Thyroid gland (tissue), 4 donors: ENCODE measurements around the gene ATP6V0D1. TPM values are rescaled to one million over a fixed set of nuclear protein-coding genes. Genes with fewer than 3 reads are reported as not detected.

Experiments used
- DNase-seq, 2 donors: peaks; one replicate each; pipeline ENCODE4 v3.0.0-alpha.2; 2019
- H3K27ac ChIP-seq, 3 donors: fragments of 200-600 bp; sonication (generic); 1 replicate in 2 of 3; 2 replicates in 1 of 3; pipeline ENCODE4 v1.5.1; 2016 to 2019; ENCODE audit warnings: mild to moderate bottlenecking in 1 of 3, moderate library complexity in 1 of 3
- H3K27me3 ChIP-seq: fragments of 200-600 bp; sonication (generic); one replicate; pipeline ENCODE4 v1.5.1; 2019
- H3K36me3 ChIP-seq, 2 donors: fragments of 200-600 bp; sonication (generic); one replicate each; pipeline ENCODE4 v1.5.1; 2016 to 2019
- H3K4me1 ChIP-seq, 2 donors: fragments of 200-600 bp; sonication (generic); one replicate each; pipeline ENCODE4 v1.5.1; 2017 to 2019
- H3K4me3 ChIP-seq, 3 donors: fragments of 200-600 bp; sonication (generic); replicated peaks in 1 of 3; 1 replicate in 2 of 3; 2 replicates in 1 of 3; pipeline ENCODE4 v1.5.1; 2016; ENCODE audit warnings: mild to moderate bottlenecking in 1 of 3
- H3K9me3 ChIP-seq: fragments of 200-600 bp; sonication (generic); one replicate; pipeline ENCODE4 v1.5.1; 2017
- CTCF ChIP-seq, 6 experiments: fragments of 200-600 bp in 3 of 6; fragments of 450-650 bp in 3 of 6; sonication (generic) in 3 of 6; IDR thresholded peaks; one replicate each; pipeline ENCODE4 v1.5.1; 2016 to 2019; ENCODE audit warnings: antibody characterized with exemption in 6 of 6, mild to moderate bottlenecking in 2 of 6, inconsistent platforms in 1 of 6, moderate library complexity in 1 of 6
- POLR2A ChIP-seq, 2 donors: fragments of 450-650 bp; IDR thresholded peaks; one replicate each; pipeline ENCODE4 v1.6.1; 2017; ENCODE audit warnings: antibody characterized with exemption in 2 of 2, mild to moderate bottlenecking in 2 of 2, moderate library complexity in 1 of 2
- WGBS, 2 donors: methylation state at CpG; one replicate each; pipeline ENCODE4 v1.1.5; 2017; 5-methylcytosine and 5-hydroxymethylcytosine counted together
- intact Hi-C: fragments of 100-400 bp; cut with DNase I; formaldehyde crosslinking; loops from one replicate; pipeline ENCODE4 v1.15.1; 2023
- total RNA-seq, 4 donors: library from RNA; depleted of rRNA; stranded (reverse); fragments of >200 nt; gene quantifications; one replicate each; pipeline ENCODE4 v1.2.3, GENCODE V29; 2016

The ATP6V0D1 gene
- total RNA-seq, 4 donors from 2014 or later: 110 to 238 (median 142) TPM

- peak; percentile 57 to 62 for DNase-seq
- peaks cover 58 to 89% of the 10 kb centered on the region in 2 donors for H3K4me1 ChIP-seq
- H3K4me3 ChIP-seq: no peak overlapping the region
- H3K36me3 ChIP-seq: no peaks in the 10 kb centered on the region
- peak overlapping the region in 2 of 3 donors; percentile 21 to 63 for H3K27ac ChIP-seq
- WGBS, 2 donors: 33 to 75% methylated on average over 1 to 2 of the region's 2 CpGs
- no peaks in the 10 kb centered on the region for H3K27me3 ChIP-seq
- intact Hi-C loops: no loop called here
- no peak for TF ChIP-seq POLR2A (IDR thresholded peaks at IDR 0.05)
- TF ChIP-seq CTCF (IDR thresholded peaks at IDR 0.05): no peak
- no peaks in the 10 kb centered on the region for H3K9me3 ChIP-seq
Observed at GRCh38 chr16:67451704-67452435, 29.1 kb downstream of the ATP6V0D1 start.

GRCh38 chr16:67451061-67451703 is 29.8 kb downstream of the ATP6V0D1 start:
- H3K27me3 ChIP-seq: no peaks in the 10 kb centered on the region
- WGBS, 2 donors: 68 to 86% methylated on average over 9 to 12 of the region's 12 CpGs
- peaks cover 58 to 89% of the 10 kb centered on the region in 2 donors for H3K4me1 ChIP-seq
- no peaks in the 10 kb centered on the region for H3K9me3 ChIP-seq
- no peak for DNase-seq
- intact Hi-C loops: no loop called here
- no peak for TF ChIP-seq POLR2A (IDR thresholded peaks at IDR 0.05)
- no peak for TF ChIP-seq CTCF (IDR thresholded peaks at IDR 0.05)
- no peaks in the 10 kb centered on the region for H3K36me3 ChIP-seq
- peak overlapping the region; percentile 38 to 63 (median 53) for H3K27ac ChIP-seq
- H3K4me3 ChIP-seq: no peak overlapping the region

DNA sequence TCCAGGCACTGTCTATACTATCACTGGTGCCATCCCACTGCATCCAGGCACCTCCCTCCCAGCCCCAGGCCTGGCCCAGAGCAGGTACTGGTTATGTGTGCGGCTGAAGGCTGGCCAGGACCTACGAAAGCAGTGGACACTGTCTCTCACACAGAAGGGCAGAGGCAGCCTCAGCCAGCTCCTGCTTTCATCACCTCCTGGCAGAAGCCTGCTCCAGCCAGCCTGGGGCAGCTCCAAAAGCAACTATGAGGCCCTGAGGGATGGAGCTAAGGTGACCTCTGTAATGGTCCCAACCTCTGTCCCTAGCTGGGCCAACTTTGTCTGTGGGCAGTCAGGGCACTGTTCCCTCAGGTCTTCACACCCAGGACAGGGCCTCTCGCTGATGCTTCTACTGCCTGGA is 31.2 kb downstream of the ATP6V0D1 start:
- H3K27ac ChIP-seq: peak overlapping the region; percentile 53 to 63 (median 58)
- peaks cover 69 to 90% of the 10 kb centered on the region in 2 donors for H3K4me1 ChIP-seq
- no peak for TF ChIP-seq CTCF (IDR thresholded peaks at IDR 0.05)
- TF ChIP-seq POLR2A (IDR thresholded peaks at IDR 0.05): no peak
- intact Hi-C loops: no loop called here
- peak; percentile 63 to 78 for DNase-seq
- H3K9me3 ChIP-seq: no peaks in the 10 kb centered on the region
- WGBS, 2 donors: 69 to 71% methylated on average over 1 to 3 of the region's 3 CpGs
- no peaks in the 10 kb centered on the region for H3K36me3 ChIP-seq
- H3K27me3 ChIP-seq: no peaks in the 10 kb centered on the region
- H3K4me3 ChIP-seq: no peak overlapping the region

- peak; percentile 91 for DNase-seq
- no peak overlapping the region for H3K4me3 ChIP-seq
- peak overlapping the region; percentile 58 to 76 (median 63) for H3K27ac ChIP-seq
- intact Hi-C loops: no loop called here
- TF ChIP-seq CTCF (IDR thresholded peaks at IDR 0.05) (no peak), POLR2A (IDR thresholded peaks at IDR 0.05) (no peak)
- H3K27me3 ChIP-seq: no peaks in the 10 kb centered on the region
- 19 to 35% methylated on average over 2 of the region's 2 CpGs for WGBS, 2 donors
- H3K4me1 ChIP-seq: peaks cover 73 to 94% of the 10 kb centered on the region in 2 donors
- no peaks in the 10 kb centered on the region for H3K36me3 ChIP-seq
- no peaks in the 10 kb centered on the region for H3K9me3 ChIP-seq
Observed at GRCh38 chr16:67449336-67449735, 31.6 kb downstream of the ATP6V0D1 start.

DNA sequence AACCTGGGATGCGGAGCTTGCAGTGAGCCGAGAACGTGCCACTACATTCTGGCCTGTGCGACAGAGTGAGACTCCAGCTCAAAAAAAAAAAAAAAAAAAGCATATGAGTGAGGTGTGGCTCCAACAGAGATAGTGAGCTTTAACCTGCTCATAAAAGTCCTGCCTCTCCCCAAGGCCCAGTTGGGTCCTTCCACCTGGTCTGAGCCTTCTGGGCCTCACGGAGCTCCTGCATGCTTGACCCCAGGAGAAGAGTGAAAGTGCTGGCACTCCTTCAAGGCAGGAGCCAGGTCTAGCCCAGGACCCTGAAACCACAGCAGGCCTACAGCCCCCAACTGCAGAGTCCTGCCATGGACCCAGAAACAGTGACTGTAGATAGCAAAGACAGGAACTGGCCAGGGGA is 32.4 kb downstream of the ATP6V0D1 start:
- Histone ChIP-seq H3K27ac (peak overlapping the region; percentile 58 to 76 (median 63)), H3K36me3 (no peaks in the 10 kb centered on the region), H3K4me3 (no peak overlapping the region), H3K9me3 (no peaks in the 10 kb centered on the region), H3K27me3 (no peaks in the 10 kb centered on the region), H3K4me1 (peaks cover 81 to 94% of the 10 kb centered on the region in 2 donors)
- no peak for DNase-seq
- no peak for TF ChIP-seq CTCF (IDR thresholded peaks at IDR 0.05)
- no peak for TF ChIP-seq POLR2A (IDR thresholded peaks at IDR 0.05)
- WGBS, 2 donors: 86 to 93% methylated on average over 5 of the region's 5 CpGs
- intact Hi-C loops: no loop called here
